ACHN (cell line): Measurements from ENCODE around the gene ZNF711.
"Not testable (repeated sequence)": the region's sequence is repeated elsewhere in the genome, so short reads cannot be mapped to it uniquely, and the experiment has no call there.

Experiments used
- DNase-seq: peaks from one replicate; pipeline ENCODE4 v3.0.0-alpha.2; 2015
- in situ Hi-C: cut with HindIII; loops from 2 replicates; pipeline ENCODE4 v1.10.0; 2017; ENCODE audit warnings: low sequenced_read_pairs, low pct_ligation_motif_present, low pct_unique_long_range_greater_than_20kb

ZNF711 gene

GRCh38 chrX:85243761-85244449 lies at the start of gene ZNF711, which contains the start of gene SATL1:
Gene ZNF711 (plus strand): TSS chrX:85243991. CDS start chrX:85247573, 3,582 bp downstream.
Gene SATL1 (minus strand): TSS chrX:85243779. CDS start chrX:85108968, 134,811 bp downstream.
- in situ Hi-C loops = no loop called here

GRCh38 chrX:85196319-85196718 lies 47.5 kb upstream of the ZNF711 start:
- DNase-seq = no peak
- in situ Hi-C loops = no loop called here

More at GRCh38 chrX:85243761-85244449, at the start of gene ZNF711, which contains the start of gene SATL1:
- no peak for DNase-seq

- in situ Hi-C loops = no loop called here
- no peak for DNase-seq
Observed at GRCh38 chrX:85203461-85203970, 40.3 kb upstream of the ZNF711 start.

- no peak for DNase-seq
- in situ Hi-C loops = no loop called here
Observed at GRCh38 chrX:85213792-85214530, 29.8 kb upstream of the ZNF711 start.

GRCh38 chrX:85215946-85216345 lies 27.8 kb upstream of the ZNF711 start:
- in situ Hi-C loops = no loop called here
- no peak for DNase-seq

- DNase-seq = no peak
- in situ Hi-C loops = no loop called here
Observed at GRCh38 chrX:85221361-85221760, 22.4 kb upstream of the ZNF711 start.

- in situ Hi-C loops = no loop called here
- no peak for DNase-seq
Observed at GRCh38 chrX:85223359-85223758, 20.4 kb upstream of the ZNF711 start.

- in situ Hi-C loops = no loop called here
- DNase-seq = no peak
Observed at GRCh38 chrX:85243155-85243554, 636 bp upstream of the ZNF711 start.

GRCh38 chrX:85244450-85245211 lies 840 bp downstream of the ZNF711 start:
- in situ Hi-C loops = no loop called here
- no peak for DNase-seq

GRCh38 chrX:85285286-85285685 lies 41.5 kb downstream of the ZNF711 start:
- DNase-seq, in situ Hi-C loops: not testable (repeated sequence)

- in situ Hi-C loops = no loop called here
- DNase-seq = no peak
Observed at GRCh38 chrX:85288992-85289723, 45.4 kb downstream of the ZNF711 start.

- in situ Hi-C loops = no loop called here
- DNase-seq = no peak
Observed at GRCh38 chrX:85303544-85303943, 59.8 kb downstream of the ZNF711 start.

GRCh38 chrX:85309717-85310116 lies 65.9 kb downstream of the ZNF711 start:
- DNase-seq = no peak
- in situ Hi-C loops = no loop called here

GRCh38 chrX:85311348-85311747 lies 67.6 kb downstream of the ZNF711 start:
- DNase-seq, in situ Hi-C loops: not testable (repeated sequence)
